Progenitor cell of endocrine pancreas (in vitro differentiated cells): ENCODE results near the gene BCAS3. TPM values are rescaled to one million over a fixed set of nuclear protein-coding genes. Genes with fewer than 3 reads are reported as not detected.

Experiments used
- DNase-seq: peaks from one replicate; pipeline ENCODE4 v3.0.0; 2021; ENCODE audit warnings: low spot score; ENCODE audit not compliant: unreplicated experiment
- H3K27ac Mint-ChIP-seq: 2 replicates; pipeline ENCODE4 v1.8.0; 2021; ENCODE audit warnings: mild to moderate bottlenecking, moderate library complexity, mixed read lengths
- H3K27me3 Mint-ChIP-seq: 2 replicates; pipeline ENCODE4 v1.8.0; 2021; ENCODE audit warnings: mixed read lengths
- H3K36me3 Mint-ChIP-seq: 2 replicates; pipeline ENCODE4 v1.8.0; 2022; ENCODE audit warnings: mixed read lengths; ENCODE audit not compliant: insufficient read depth
- H3K4me1 Mint-ChIP-seq: 2 replicates; pipeline ENCODE4 v1.8.0; 2021; ENCODE audit warnings: low read depth, mixed read lengths
- H3K4me3 Mint-ChIP-seq: 2 replicates; pipeline ENCODE4 v1.8.0; 2021; ENCODE audit warnings: low read depth, mild to moderate bottlenecking, moderate library complexity, mixed read lengths
- H3K9me3 Mint-ChIP-seq: 2 replicates; pipeline ENCODE4 v1.8.0; 2021; ENCODE audit warnings: low read depth, mixed read lengths
- total RNA-seq: library from RNA; stranded (reverse); gene quantifications from 2 replicates; pipeline ENCODE4 v1.2.1, GENCODE V29; 2021
- TF ChIP-seq, protein P1 (sequence below): fragments of 200-600 bp; sonication (generic); IDR thresholded peaks from one replicate; pipeline ENCODE4 v1.5.0; 2021; ENCODE audit warnings: antibody characterized with exemption, mild to moderate bottlenecking; ENCODE audit not compliant: unreplicated experiment

BCAS3 gene
- total RNA-seq, 1 donor from 2014 or later, result 36.1 TPM

DNA sequence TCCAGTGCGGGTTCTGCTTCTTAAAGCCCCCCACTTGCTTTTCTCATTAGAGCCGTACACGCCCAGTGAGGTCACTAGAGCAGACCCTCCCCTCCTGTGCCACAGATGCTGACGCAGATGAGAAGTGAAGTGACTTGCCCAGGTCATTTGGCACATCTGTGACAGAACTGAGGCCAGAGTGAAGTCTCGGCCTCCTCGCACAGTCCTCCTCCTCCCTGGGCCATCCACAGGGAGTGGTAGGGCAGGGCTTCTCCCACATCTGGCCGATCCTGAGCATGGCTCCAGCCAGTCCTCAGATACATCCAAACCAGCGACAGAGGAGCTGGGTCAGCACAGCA is 706.7 kb downstream of the BCAS3 start:
- no peak overlapping the region for H3K27ac Mint-ChIP-seq
- H3K9me3 Mint-ChIP-seq, result no peaks in the 10 kb centered on the region
- H3K36me3 Mint-ChIP-seq, result peaks cover 1% of the 10 kb centered on the region
- TF ChIP-seq, protein P1, sequence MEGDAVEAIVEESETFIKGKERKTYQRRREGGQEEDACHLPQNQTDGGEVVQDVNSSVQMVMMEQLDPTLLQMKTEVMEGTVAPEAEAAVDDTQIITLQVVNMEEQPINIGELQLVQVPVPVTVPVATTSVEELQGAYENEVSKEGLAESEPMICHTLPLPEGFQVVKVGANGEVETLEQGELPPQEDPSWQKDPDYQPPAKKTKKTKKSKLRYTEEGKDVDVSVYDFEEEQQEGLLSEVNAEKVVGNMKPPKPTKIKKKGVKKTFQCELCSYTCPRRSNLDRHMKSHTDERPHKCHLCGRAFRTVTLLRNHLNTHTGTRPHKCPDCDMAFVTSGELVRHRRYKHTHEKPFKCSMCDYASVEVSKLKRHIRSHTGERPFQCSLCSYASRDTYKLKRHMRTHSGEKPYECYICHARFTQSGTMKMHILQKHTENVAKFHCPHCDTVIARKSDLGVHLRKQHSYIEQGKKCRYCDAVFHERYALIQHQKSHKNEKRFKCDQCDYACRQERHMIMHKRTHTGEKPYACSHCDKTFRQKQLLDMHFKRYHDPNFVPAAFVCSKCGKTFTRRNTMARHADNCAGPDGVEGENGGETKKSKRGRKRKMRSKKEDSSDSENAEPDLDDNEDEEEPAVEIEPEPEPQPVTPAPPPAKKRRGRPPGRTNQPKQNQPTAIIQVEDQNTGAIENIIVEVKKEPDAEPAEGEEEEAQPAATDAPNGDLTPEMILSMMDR, result no peak
- H3K4me3 Mint-ChIP-seq, result no peak overlapping the region
- H3K4me1 Mint-ChIP-seq, result peaks cover 9% of the 10 kb centered on the region
- H3K27me3 Mint-ChIP-seq, result peaks cover 19% of the 10 kb centered on the region
- no peak for DNase-seq

DNA sequence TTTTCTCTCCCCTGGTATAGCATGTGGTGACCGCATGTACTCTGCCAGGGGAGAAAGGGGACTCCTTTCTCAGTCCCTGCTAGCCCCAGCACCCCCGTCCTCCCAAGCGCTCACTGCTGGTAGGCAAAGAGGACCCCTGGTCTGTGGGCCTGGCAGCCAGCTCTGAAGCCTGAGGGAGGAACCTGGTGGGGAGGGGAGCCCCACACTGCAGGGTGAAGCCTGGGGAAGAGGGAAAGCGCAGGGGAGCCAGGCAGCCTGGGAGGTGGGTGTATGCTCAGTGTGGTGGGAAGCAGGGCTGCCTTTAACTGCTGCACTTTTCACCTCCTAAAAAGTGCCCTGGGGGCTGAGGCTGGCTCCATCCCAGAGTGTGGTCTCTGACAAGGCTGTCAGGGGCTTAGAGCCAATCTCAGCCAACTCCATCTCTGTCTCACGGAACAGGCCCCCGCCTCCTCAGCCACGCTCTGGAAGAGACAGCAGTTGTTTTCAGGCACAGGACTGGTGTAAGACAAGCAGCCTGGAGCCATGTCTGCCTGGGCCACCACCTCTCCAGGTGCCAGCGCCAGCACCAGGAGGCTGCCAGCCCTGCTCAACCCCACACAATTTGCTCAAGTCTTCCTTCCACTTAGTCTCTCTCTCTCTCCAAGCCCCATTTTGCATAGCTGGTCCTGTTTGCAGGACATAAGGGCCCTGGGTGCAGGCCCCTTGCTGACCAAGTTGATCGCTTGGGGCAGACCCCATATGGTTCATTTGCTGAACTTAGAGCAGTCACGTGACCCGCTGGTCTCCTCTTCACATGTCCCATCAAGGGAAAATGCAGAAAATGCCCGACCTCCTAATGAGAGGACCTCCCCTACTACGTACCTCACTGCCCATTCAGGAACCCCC is 707.3 kb downstream of the BCAS3 start:
- H3K4me1 Mint-ChIP-seq, result peaks cover 4% of the 10 kb centered on the region
- no peaks in the 10 kb centered on the region for H3K9me3 Mint-ChIP-seq
- H3K27ac Mint-ChIP-seq, result no peak overlapping the region
- peaks cover 1% of the 10 kb centered on the region for H3K36me3 Mint-ChIP-seq
- H3K27me3 Mint-ChIP-seq, result peaks cover 19% of the 10 kb centered on the region
- DNase-seq, result no peak
- TF ChIP-seq, protein P1, result no peak
- H3K4me3 Mint-ChIP-seq, result no peak overlapping the region

DNA sequence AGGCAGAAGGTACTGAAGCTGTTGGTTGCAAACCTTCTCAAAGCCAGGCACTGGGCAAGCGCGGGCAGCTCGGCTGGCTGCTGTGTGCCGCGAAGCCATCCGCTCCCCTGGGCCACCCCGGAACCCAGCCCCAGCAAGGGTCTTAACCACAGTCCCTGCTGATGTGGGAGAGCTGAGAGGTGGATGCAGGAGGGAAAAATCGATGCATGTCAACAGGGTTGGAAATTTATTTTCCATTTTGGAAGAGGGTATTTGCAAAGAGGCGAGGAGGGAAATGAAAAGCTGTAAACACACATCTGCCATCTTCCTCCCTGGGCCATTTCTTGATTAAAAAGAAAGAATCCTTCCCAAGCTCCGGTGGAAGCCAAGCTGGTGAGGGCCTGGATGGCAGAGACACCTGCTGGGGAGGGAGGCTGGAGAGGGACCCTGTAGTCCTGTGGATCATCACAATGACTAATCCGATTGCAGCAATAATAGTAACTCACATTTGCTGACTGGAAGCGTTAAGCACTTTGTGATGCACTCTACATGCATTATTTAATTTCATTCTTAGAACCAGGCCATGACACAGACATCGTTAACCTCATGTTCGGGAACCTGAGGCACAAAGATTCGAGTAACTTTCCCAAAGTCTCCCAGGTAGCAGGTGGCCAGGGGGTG is 708.1 kb downstream of the BCAS3 start:
- TF ChIP-seq, protein P1, result no peak
- no peaks in the 10 kb centered on the region for H3K9me3 Mint-ChIP-seq
- H3K4me3 Mint-ChIP-seq, result no peak overlapping the region
- peaks cover 1% of the 10 kb centered on the region for H3K36me3 Mint-ChIP-seq
- H3K27ac Mint-ChIP-seq, result no peak overlapping the region
- H3K4me1 Mint-ChIP-seq, result no peaks in the 10 kb centered on the region
- DNase-seq, result no peak
- peaks cover 22% of the 10 kb centered on the region for H3K27me3 Mint-ChIP-seq

DNA sequence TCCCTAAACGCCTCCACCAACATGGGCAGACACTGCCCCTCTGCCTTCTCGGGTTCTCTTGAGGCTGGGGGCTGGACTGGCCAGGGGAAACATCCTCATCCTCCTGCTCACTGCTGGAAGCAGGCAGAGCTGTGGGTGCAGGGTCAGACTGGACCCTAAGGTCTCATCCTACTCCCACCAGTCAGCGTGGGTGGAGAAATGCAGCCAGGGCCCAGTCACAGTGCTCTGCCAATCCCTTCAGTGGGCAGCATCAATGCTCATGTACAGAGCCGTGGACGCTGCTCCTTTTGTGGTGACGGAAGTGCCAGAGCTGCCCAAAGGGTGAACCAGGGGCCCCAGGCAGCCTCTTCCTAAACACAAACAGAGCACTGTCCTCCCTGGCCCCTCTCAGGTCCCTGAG is 708.6 kb downstream of the BCAS3 start:
- peaks cover 1% of the 10 kb centered on the region for H3K36me3 Mint-ChIP-seq
- H3K9me3 Mint-ChIP-seq, result no peaks in the 10 kb centered on the region
- no peak for DNase-seq
- TF ChIP-seq, protein P1, result no peak
- peaks cover 28% of the 10 kb centered on the region for H3K27me3 Mint-ChIP-seq
- no peak overlapping the region for H3K4me3 Mint-ChIP-seq
- H3K27ac Mint-ChIP-seq, result no peak overlapping the region
- no peaks in the 10 kb centered on the region for H3K4me1 Mint-ChIP-seq

DNA sequence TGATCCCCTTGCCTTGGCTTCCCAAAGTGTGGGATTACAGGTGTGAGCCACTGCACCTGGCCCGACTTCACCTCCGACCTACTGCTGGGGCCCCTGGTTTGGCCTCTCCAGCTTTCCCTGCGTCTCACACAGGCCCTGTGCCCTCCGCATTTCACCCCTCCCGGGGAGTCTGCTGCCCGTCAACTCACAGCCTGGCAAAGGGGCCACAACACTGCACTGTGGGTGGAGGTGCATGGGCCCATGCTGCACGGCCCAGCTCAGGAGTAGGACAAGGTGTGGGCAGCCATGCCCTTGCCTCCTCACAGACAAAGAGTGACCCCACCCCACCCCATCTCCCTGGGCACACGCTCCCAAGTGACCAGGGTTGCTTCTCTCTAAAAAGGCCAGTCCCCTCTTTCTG is 709.4 kb downstream of the BCAS3 start:
- Mint-ChIP-seq H3K9me3 (no peaks in the 10 kb centered on the region), H3K4me3 (no peak overlapping the region), H3K4me1 (peaks cover under 1% of the 10 kb centered on the region), H3K27me3 (peaks cover 33% of the 10 kb centered on the region), H3K36me3 (no peaks in the 10 kb centered on the region), H3K27ac (no peak overlapping the region)
- no peak for DNase-seq
- TF ChIP-seq, protein P1, result no peak
